ENCODE results near the gene SCUBE3. TPM values are rescaled to one million over a fixed set of nuclear protein-coding genes. Genes with fewer than 3 reads are reported as not detected.
A peak's percentile ranks its signal among the peaks of the same experiment; 100 is the strongest.

The SCUBE3 gene
- total RNA-seq, 1 donor from 2014 or later, result 0.02 TPM

GRCh38 chr6:35247642-35248231, 34.0 kb downstream of the SCUBE3 start:
- Mint-ChIP-seq H3K27ac (peak overlapping the region; percentile 10), H3K4me1 (peaks cover 21% of the 10 kb centered on the region), H3K27me3 (no peaks in the 10 kb centered on the region), H3K4me3 (peak overlapping the region; percentile 28), H3K36me3 (ENCODE audit: low read depth) (peaks cover 2% of the 10 kb centered on the region), H3K9me3 (no peaks in the 10 kb centered on the region)
- intact Hi-C loops (cut with micrococcal nuclease), result no loop called here
- DNase-seq, result peak; percentile 64

- intact Hi-C loops (cut with micrococcal nuclease), result no loop called here
- peak; percentile 59 for DNase-seq
- no peak overlapping the region for H3K27ac Mint-ChIP-seq
- H3K27me3 Mint-ChIP-seq, result no peaks in the 10 kb centered on the region
- H3K36me3 Mint-ChIP-seq (ENCODE audit: low read depth), result peaks cover 2% of the 10 kb centered on the region
- H3K9me3 Mint-ChIP-seq, result no peaks in the 10 kb centered on the region
- H3K4me1 Mint-ChIP-seq, result peaks cover 21% of the 10 kb centered on the region
- peak overlapping the region; percentile 28 for H3K4me3 Mint-ChIP-seq
Measured at GRCh38 chr6:35248300-35248699, 34.5 kb downstream of the SCUBE3 start.

- intact Hi-C loops (cut with micrococcal nuclease), result no loop called here
- Mint-ChIP-seq H3K27me3 (no peaks in the 10 kb centered on the region), H3K4me3 (no peak overlapping the region), H3K27ac (peak overlapping the region; percentile 38), H3K4me1 (peaks cover 21% of the 10 kb centered on the region), H3K36me3 (ENCODE audit: low read depth) (peaks cover 2% of the 10 kb centered on the region), H3K9me3 (no peaks in the 10 kb centered on the region)
- no peak for DNase-seq
Measured at GRCh38 chr6:35248965-35249364, 35.2 kb downstream of the SCUBE3 start.

GRCh38 chr6:35251949-35252348, 38.2 kb downstream of the SCUBE3 start:
- H3K9me3 Mint-ChIP-seq, result no peaks in the 10 kb centered on the region
- intact Hi-C loops (cut with micrococcal nuclease), result no loop called here
- H3K27me3 Mint-ChIP-seq, result no peaks in the 10 kb centered on the region
- peaks cover 19% of the 10 kb centered on the region for H3K4me1 Mint-ChIP-seq
- DNase-seq, result no peak
- no peak overlapping the region for H3K4me3 Mint-ChIP-seq
- H3K36me3 Mint-ChIP-seq (ENCODE audit: low read depth), result no peaks in the 10 kb centered on the region
- H3K27ac Mint-ChIP-seq, result no peak overlapping the region

- intact Hi-C loops (cut with micrococcal nuclease), result no loop called here
- H3K27ac Mint-ChIP-seq, result no peak overlapping the region
- H3K9me3 Mint-ChIP-seq, result no peaks in the 10 kb centered on the region
- no peak for DNase-seq
- no peaks in the 10 kb centered on the region for H3K36me3 Mint-ChIP-seq (ENCODE audit: low read depth)
- H3K4me3 Mint-ChIP-seq, result no peak overlapping the region
- H3K27me3 Mint-ChIP-seq, result no peaks in the 10 kb centered on the region
- peaks cover 15% of the 10 kb centered on the region for H3K4me1 Mint-ChIP-seq
Measured at GRCh38 chr6:35253249-35253648, 39.5 kb downstream of the SCUBE3 start.

GRCh38 chr6:35258336-35258735, 44.6 kb downstream of the SCUBE3 start:
- Mint-ChIP-seq H3K9me3 (no peaks in the 10 kb centered on the region), H3K4me1 (peaks cover 23% of the 10 kb centered on the region), H3K27me3 (no peaks in the 10 kb centered on the region), H3K4me3 (peak overlapping the region; percentile 96), H3K27ac (no peak overlapping the region), H3K36me3 (ENCODE audit: low read depth) (no peaks in the 10 kb centered on the region)
- intact Hi-C loops (cut with micrococcal nuclease), result loop anchor here (2.0 kb wide), 1 partner anchor 40 kb away; no protein-coding TSS in a partner anchor
- no peak for DNase-seq

- DNase-seq, result no peak
- intact Hi-C loops (cut with micrococcal nuclease), result loop anchor here (1.0 to 2.0 kb wide), 2 partner anchors 40 to 371 kb away; partner anchors contain the start of gene TAF11
- no peaks in the 10 kb centered on the region for H3K36me3 Mint-ChIP-seq (ENCODE audit: low read depth)
- H3K27me3 Mint-ChIP-seq, result no peaks in the 10 kb centered on the region
- no peaks in the 10 kb centered on the region for H3K9me3 Mint-ChIP-seq
- H3K4me1 Mint-ChIP-seq, result peaks cover 23% of the 10 kb centered on the region
- H3K4me3 Mint-ChIP-seq, result peak overlapping the region; percentile 96
- H3K27ac Mint-ChIP-seq, result peak overlapping the region; percentile 95
Measured at GRCh38 chr6:35258858-35259193, 45.1 kb downstream of the SCUBE3 start.

- H3K4me3 Mint-ChIP-seq, result peak within 1 kb of the TSS; percentile 96
- intact Hi-C loops (cut with micrococcal nuclease), result loop anchor here (1.0 to 2.0 kb wide), 2 partner anchors 39 to 371 kb away; partner anchors contain the start of gene TAF11
- H3K27me3 Mint-ChIP-seq, result no peaks in the 10 kb centered on the region
- H3K9me3 Mint-ChIP-seq, result no peaks in the 10 kb centered on the region
- H3K36me3 Mint-ChIP-seq (ENCODE audit: low read depth), result no peaks in the 10 kb centered on the region
- peak; percentile 97 for DNase-seq
- peak within 1 kb of the TSS; percentile 95 for H3K27ac Mint-ChIP-seq
- H3K4me1 Mint-ChIP-seq, result peaks cover 27% of the 10 kb centered on the region
Measured at GRCh38 chr6:35259194-35259947, 45.6 kb downstream of the SCUBE3 start, which contains the start of gene ZNF76. Gene ZNF76, plus strand, starts transcription at chr6:35259735. Its CDS starts 21,417 bp downstream, at chr6:35281152.

- intact Hi-C loops (cut with micrococcal nuclease), result loop anchor here (1.0 to 2.0 kb wide), 2 partner anchors 39 to 372 kb away; partner anchors contain the start of gene TAF11
- peaks cover 27% of the 10 kb centered on the region for H3K4me1 Mint-ChIP-seq
Measured at GRCh38 chr6:35259948-35260590, 46.3 kb downstream of the SCUBE3 start.

GRCh38 chr6:35260591-35261570, 47.1 kb downstream of the SCUBE3 start:
- Mint-ChIP-seq H3K27ac (peak overlapping the region; percentile 86), H3K4me3 (peak overlapping the region; percentile 96), H3K27me3 (no peaks in the 10 kb centered on the region), H3K9me3 (no peaks in the 10 kb centered on the region), H3K4me1 (peaks cover 27% of the 10 kb centered on the region), H3K36me3 (ENCODE audit: low read depth) (no peaks in the 10 kb centered on the region)
- DNase-seq, result no peak
- intact Hi-C loops (cut with micrococcal nuclease), result no loop called here

More at GRCh38 chr6:35259948-35260590, 46.3 kb downstream of the SCUBE3 start:
- DNase-seq, result peak; percentile 90
- Mint-ChIP-seq H3K27me3 (no peaks in the 10 kb centered on the region), H3K27ac (peak overlapping the region; percentile 86), H3K4me3 (peak overlapping the region; percentile 96), H3K9me3 (no peaks in the 10 kb centered on the region), H3K36me3 (ENCODE audit: low read depth) (no peaks in the 10 kb centered on the region)

GRCh38 chr6:35262596-35262995, 48.8 kb downstream of the SCUBE3 start:
- H3K9me3 Mint-ChIP-seq, result no peaks in the 10 kb centered on the region
- intact Hi-C loops (cut with micrococcal nuclease), result no loop called here
- no peaks in the 10 kb centered on the region for H3K27me3 Mint-ChIP-seq
- H3K27ac Mint-ChIP-seq, result peak overlapping the region; percentile 0
- H3K4me1 Mint-ChIP-seq, result peaks cover 27% of the 10 kb centered on the region
- peaks cover 2% of the 10 kb centered on the region for H3K36me3 Mint-ChIP-seq (ENCODE audit: low read depth)
- H3K4me3 Mint-ChIP-seq, result no peak overlapping the region
- no peak for DNase-seq

- H3K4me3 Mint-ChIP-seq, result no peak overlapping the region
- H3K4me1 Mint-ChIP-seq, result peaks cover 26% of the 10 kb centered on the region
- H3K27me3 Mint-ChIP-seq, result no peaks in the 10 kb centered on the region
- no peaks in the 10 kb centered on the region for H3K9me3 Mint-ChIP-seq
- no peak for DNase-seq
- intact Hi-C loops (cut with micrococcal nuclease), result no loop called here
- H3K36me3 Mint-ChIP-seq (ENCODE audit: low read depth), result peaks cover 4% of the 10 kb centered on the region
- H3K27ac Mint-ChIP-seq, result no peak overlapping the region
Measured at GRCh38 chr6:35264550-35265274, 51.0 kb downstream of the SCUBE3 start.
